Testis (tissue), 3 donors: ENCODE results near the gene NFKBIA. TPM values are rescaled to one million over a fixed set of nuclear protein-coding genes. Genes with fewer than 3 reads are reported as not detected.
"Not testable (repeated sequence)": the region's sequence is repeated elsewhere in the genome, so short reads cannot be mapped to it uniquely, and the experiment has no call there.

Experiments
- DNase-seq: peaks from one replicate; pipeline ENCODE4 v3.0.0-alpha.2; 2019
- H3K27ac ChIP-seq, 2 donors: fragments of 200-600 bp; sonication (generic); one replicate each; pipeline ENCODE4 v1.5.1; 2019
- H3K27me3 ChIP-seq: fragments of 200-600 bp; sonication (generic); one replicate; pipeline ENCODE4 v1.5.1; 2019
- H3K36me3 ChIP-seq: fragments of 200-600 bp; sonication (generic); one replicate; pipeline ENCODE4 v1.5.1; 2017; ENCODE audit warnings: low read depth; ENCODE audit errors: missing control alignments
- H3K4me1 ChIP-seq: fragments of 200-600 bp; sonication (generic); one replicate; pipeline ENCODE4 v1.5.1; 2019
- H3K4me3 ChIP-seq, 2 donors: fragments of 200-600 bp; sonication (generic); one replicate each; pipeline ENCODE4 v1.5.1; 2017 to 2019
- H3K9me3 ChIP-seq: fragments of 200-600 bp; sonication (generic); one replicate; pipeline ENCODE4 v1.5.1; 2017
- POLR2A ChIP-seq: fragments of 450-650 bp; IDR thresholded peaks from one replicate; pipeline ENCODE4 v1.6.1; 2017; ENCODE audit warnings: antibody characterized with exemption, mild to moderate bottlenecking, moderate library complexity
- WGBS, 2 donors: methylation state at CpG; one replicate each; pipeline ENCODE4 v1.1.5; 2018; 5-methylcytosine and 5-hydroxymethylcytosine counted together
- intact Hi-C: fragments of 100-400 bp; cut with DNase I; formaldehyde crosslinking; loops from one replicate; pipeline ENCODE4 v1.15.1; 2023; ENCODE audit warnings: low total_unique reads
- polyA plus RNA-seq: library from polyadenylated mRNA; stranded (reverse); fragments of 350-450 nt; fragmentation: Illumina TruSeq; extraction: RNeasy Lipid Tissue Mini Kit (QIAGEN cat#74804); gene quantifications from one replicate; pipeline ENCODE4 v1.2.3, GENCODE V29; 2014; ENCODE audit warnings: low read depth, low replicate concordance; ENCODE audit not compliant: insufficient read depth
- total RNA-seq, 2 donors: library from RNA; depleted of rRNA; stranded (reverse); fragments of >200 nt; gene quantifications; one replicate each; pipeline ENCODE4 v1.2.3, GENCODE V29; 2016
- TF ChIP-seq, protein P1 (sequence below), 3 experiments: fragments of 450-650 bp in 2 of 3; fragments of 200-600 bp in 1 of 3; sonication (generic) in 1 of 3; IDR thresholded peaks; one replicate each; pipeline ENCODE4 v1.5.1; 2016 to 2019; ENCODE audit warnings: antibody characterized with exemption in 3 of 3, mild to moderate bottlenecking in 2 of 3, moderate library complexity in 1 of 3

Gene NFKBIA
- total and polyA plus RNA-seq, 3 donors from 2014 or later = 64.7 to 171 (median 154) TPM

DNA sequence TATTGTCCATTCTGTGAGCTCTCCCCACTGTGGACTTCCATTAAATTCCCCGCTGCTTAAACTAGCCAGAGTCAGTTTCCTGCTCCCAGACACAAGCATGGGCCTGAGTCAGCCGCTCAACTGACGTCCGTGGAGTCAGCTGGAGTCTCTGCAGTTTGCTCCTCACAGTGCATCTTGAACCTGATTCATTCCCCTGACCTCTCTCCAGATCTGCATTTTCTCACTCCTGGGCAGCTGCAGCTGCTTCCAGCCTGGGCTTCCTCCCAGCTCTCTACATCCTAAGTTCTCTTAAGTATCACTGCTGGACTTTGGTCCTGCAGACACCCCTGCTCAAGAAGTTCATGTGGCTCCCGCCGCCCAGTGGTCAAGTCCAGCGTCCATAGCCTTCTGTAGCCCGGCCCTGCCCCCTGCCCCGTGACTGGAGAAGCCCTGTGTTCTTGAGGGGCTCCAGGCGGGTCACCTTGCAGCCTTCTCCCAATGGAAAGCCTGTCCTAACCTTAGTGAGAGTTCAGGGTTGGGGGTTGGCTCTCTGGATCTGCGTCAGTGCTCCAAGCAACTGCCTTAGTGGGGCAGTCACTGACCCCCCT, 20.0 kb downstream of the NFKBIA start:
- Histone ChIP-seq H3K27me3 (no peaks in the 10 kb centered on the region), H3K36me3 (no peaks in the 10 kb centered on the region), H3K27ac (peak overlapping the region; percentile 72 to 86), H3K4me3 (no peak overlapping the region), H3K4me1 (peaks cover 25% of the 10 kb centered on the region), H3K9me3 (no peaks in the 10 kb centered on the region)
- WGBS, 2 donors = 55 to 56% methylated on average over 4 to 11 of the region's 11 CpGs
- no peak for TF ChIP-seq POLR2A
- TF ChIP-seq, protein P1, sequence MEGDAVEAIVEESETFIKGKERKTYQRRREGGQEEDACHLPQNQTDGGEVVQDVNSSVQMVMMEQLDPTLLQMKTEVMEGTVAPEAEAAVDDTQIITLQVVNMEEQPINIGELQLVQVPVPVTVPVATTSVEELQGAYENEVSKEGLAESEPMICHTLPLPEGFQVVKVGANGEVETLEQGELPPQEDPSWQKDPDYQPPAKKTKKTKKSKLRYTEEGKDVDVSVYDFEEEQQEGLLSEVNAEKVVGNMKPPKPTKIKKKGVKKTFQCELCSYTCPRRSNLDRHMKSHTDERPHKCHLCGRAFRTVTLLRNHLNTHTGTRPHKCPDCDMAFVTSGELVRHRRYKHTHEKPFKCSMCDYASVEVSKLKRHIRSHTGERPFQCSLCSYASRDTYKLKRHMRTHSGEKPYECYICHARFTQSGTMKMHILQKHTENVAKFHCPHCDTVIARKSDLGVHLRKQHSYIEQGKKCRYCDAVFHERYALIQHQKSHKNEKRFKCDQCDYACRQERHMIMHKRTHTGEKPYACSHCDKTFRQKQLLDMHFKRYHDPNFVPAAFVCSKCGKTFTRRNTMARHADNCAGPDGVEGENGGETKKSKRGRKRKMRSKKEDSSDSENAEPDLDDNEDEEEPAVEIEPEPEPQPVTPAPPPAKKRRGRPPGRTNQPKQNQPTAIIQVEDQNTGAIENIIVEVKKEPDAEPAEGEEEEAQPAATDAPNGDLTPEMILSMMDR (IDR thresholded peaks at IDR 0.05) = peak in 2 of 3 experiments; percentile 5 to 31
- intact Hi-C loops = no loop called here
- DNase-seq = peak; percentile 69

DNA sequence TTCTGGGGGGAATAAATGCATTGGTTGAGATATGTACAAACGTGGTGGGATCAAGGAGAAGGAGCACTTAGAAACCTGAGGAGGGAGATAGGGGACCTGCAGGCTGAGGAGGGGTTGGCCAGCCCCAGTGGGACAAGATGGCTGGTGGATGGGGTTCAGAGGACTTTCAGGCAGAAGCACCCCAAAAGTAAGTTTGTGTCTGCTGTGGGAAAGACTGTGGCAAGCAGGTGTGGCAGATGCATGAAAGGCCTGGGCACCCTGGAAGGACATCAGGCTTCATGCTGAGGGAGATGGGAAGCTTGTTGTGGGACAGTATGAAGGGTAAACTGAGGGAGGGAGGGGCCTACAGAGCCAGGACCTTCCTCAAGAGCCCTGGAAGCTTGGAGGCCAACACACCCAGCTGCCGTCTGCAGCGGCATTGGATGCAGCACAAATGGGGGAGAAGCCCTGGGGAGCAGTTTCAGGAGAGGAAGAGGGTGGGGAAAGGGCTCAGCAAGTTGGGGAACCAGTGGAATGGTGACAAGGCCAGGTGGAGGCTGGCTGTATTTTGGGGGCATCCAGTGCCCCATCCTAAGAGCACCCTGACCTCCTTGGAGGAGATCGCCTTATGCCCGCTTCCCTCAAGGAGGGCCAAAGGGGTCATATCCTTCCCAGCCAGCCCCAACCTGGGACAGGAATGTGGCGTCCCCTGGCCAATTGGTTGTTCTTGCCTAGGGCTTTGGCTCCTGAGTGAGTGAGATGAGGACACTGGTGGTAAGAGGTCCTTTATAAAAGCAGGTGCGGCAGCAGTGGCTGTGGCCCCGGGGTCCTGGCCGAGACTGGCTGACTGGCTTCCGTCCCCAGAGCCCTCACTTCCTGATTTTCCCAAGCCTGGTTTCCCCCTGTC, 20.7 kb downstream of the NFKBIA start:
- intact Hi-C loops = no loop called here
- peaks cover 25% of the 10 kb centered on the region for H3K4me1 ChIP-seq
- WGBS, 2 donors = 85 to 89% methylated on average over 10 of the region's 10 CpGs
- TF ChIP-seq, protein P1 (IDR thresholded peaks at IDR 0.05) = no peak
- no peak for TF ChIP-seq POLR2A
- H3K27ac ChIP-seq = peak overlapping the region; percentile 72 to 86
- H3K9me3 ChIP-seq = no peaks in the 10 kb centered on the region
- no peak overlapping the region for H3K4me3 ChIP-seq
- H3K27me3 ChIP-seq = no peaks in the 10 kb centered on the region
- no peaks in the 10 kb centered on the region for H3K36me3 ChIP-seq
- DNase-seq = no peak

DNA sequence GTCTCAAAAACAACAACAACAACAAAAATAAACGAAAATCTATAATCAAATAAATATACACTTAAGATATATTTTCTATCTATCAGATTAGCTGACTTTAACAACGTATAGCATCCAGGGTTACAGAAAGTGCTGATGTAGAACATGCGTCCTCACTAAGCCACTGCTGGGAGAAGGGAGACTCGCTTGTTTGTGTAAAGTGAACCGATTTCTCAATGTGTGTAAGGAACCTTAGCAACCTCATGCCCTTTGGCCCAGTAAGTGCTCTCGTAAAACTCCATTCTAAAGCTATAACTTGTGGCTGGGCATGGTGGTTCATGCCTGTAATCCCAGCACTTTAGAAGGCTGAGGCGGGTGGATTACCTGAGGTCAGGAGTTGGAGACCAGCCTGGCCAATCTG, 23.8 kb downstream of the NFKBIA start:
- no peaks in the 10 kb centered on the region for H3K27me3 ChIP-seq
- intact Hi-C loops = no loop called here
- 80 to 88% methylated on average over 7 of the region's 7 CpGs for WGBS, 2 donors
- no peak overlapping the region for H3K27ac ChIP-seq
- no peaks in the 10 kb centered on the region for H3K36me3 ChIP-seq
- TF ChIP-seq, protein P1 (IDR thresholded peaks at IDR 0.05) = no peak
- TF ChIP-seq POLR2A = no peak
- H3K9me3 ChIP-seq = no peaks in the 10 kb centered on the region
- DNase-seq = no peak
- H3K4me3 ChIP-seq = no peak overlapping the region
- H3K4me1 ChIP-seq = peaks cover 19% of the 10 kb centered on the region

DNA sequence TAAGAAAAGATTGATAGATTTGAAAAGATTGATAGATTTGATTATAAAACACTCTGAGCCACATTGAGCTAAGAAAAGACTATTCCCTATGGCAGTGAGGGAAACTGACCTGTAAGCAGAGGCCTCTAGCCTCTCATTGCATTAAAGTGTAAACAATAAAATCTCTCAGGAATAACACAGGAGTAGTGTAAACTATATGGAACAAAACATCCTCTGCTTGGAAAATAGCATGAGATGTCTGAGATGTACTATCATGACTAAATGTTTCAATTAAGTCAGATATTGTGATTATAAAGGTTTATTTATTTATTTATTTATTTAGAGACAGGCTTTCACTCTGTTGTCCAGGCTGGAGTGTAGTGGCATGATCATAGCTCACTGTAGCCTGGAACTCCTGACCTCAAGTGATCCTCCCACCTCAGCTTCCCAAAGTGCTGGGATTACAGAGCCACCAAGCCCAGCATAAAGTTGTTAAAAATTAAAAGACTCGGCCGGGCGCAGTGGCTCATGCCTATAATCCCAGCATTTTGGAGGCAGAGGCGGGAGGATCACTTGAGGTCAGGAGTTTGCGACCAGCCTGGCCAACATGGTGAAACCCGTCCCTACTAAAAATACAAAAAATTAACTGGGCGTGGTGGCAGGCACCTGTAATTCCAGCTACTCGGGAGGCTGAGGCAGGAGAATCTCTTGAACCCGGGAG, 25.2 kb downstream of the NFKBIA start:
- WGBS, 2 donors = 83 to 89% methylated on average over 9 of the region's 9 CpGs
- H3K9me3 ChIP-seq, DNase-seq, H3K27me3 ChIP-seq, H3K4me3 ChIP-seq, intact Hi-C loops, H3K36me3 ChIP-seq, H3K4me1 ChIP-seq, H3K27ac ChIP-seq: not testable (repeated sequence)
